Measurements from ENCODE around the gene ZNF71. TPM values are rescaled to one million over a fixed set of nuclear protein-coding genes. Genes with fewer than 3 reads are reported as not detected.

ZNF71 gene
- polyA plus RNA-seq, 1 donor (not counting 4 experiments of a cell fraction or from before 2014, with no cell fraction given) = 4.8 TPM

DNA sequence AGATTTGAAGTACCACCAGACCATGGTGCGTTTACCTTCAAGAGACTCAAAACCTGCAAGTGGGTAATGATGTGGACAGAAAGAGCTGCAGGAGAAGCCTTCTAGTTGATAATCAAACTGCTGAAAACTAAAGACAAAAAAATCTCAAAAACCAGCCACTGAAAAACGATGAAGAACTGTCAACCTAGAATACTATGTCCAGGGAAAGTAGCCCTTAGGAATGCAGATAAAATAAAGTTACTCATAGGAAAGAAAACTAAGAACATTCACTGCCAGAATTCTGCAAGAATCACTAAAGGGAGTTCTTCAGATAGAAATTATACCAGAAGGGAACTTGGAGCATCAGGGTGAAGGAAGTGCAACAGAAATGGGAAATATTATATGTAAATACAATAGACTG, 22.5 kb upstream of the ZNF71 start:
- H3K4me1 ChIP-seq (ENCODE audit: control insufficient read depth, extremely low read depth, insufficient read depth, low read length) = no peaks in the 10 kb centered on the region
- TF ChIP-seq, protein P1, sequence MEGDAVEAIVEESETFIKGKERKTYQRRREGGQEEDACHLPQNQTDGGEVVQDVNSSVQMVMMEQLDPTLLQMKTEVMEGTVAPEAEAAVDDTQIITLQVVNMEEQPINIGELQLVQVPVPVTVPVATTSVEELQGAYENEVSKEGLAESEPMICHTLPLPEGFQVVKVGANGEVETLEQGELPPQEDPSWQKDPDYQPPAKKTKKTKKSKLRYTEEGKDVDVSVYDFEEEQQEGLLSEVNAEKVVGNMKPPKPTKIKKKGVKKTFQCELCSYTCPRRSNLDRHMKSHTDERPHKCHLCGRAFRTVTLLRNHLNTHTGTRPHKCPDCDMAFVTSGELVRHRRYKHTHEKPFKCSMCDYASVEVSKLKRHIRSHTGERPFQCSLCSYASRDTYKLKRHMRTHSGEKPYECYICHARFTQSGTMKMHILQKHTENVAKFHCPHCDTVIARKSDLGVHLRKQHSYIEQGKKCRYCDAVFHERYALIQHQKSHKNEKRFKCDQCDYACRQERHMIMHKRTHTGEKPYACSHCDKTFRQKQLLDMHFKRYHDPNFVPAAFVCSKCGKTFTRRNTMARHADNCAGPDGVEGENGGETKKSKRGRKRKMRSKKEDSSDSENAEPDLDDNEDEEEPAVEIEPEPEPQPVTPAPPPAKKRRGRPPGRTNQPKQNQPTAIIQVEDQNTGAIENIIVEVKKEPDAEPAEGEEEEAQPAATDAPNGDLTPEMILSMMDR (optimal IDR thresholded peaks at IDR 0.05 in 1 of 3, IDR thresholded peaks at IDR 0.05 in 1 of 3, conservative IDR thresholded peaks at IDR 0.05 in 1 of 3; ENCODE audit: extremely low read depth in 1 of 3, insufficient read depth in 2 of 3, low read length in 3 of 3) = no peak
- TF ChIP-seq EZH2 (IDR thresholded peaks at IDR 0.05; ENCODE audit: low read length) = no peak
- H3K4me3 ChIP-seq (ENCODE audit: control insufficient read depth in 2 of 3, extremely low read depth in 1 of 3, insufficient read depth in 2 of 3, low read depth in 1 of 3, low read length in 3 of 3) = no peak overlapping the region
- H3K9ac ChIP-seq (ENCODE audit: control insufficient read depth, extremely low read depth, insufficient read depth, low read length) = no peak overlapping the region
- no peak for DNase-seq (ENCODE audit: low read depth, low spot score)
- peaks cover 6 to 16% of the 10 kb centered on the region in 2 experiments for H3K36me3 ChIP-seq (ENCODE audit: control insufficient read depth in 2 of 2, extremely low read depth in 1 of 2, insufficient read depth in 2 of 2, low read length in 2 of 2)
- no peak overlapping the region for H3K27ac ChIP-seq (ENCODE audit: control insufficient read depth, insufficient read depth, low read length)
- no peak overlapping the region for H3K4me2 ChIP-seq (ENCODE audit: control insufficient read depth, extremely low read depth, insufficient read depth, low read depth, low read length)
- H3K9me3 ChIP-seq (ENCODE audit: control insufficient read depth, low read depth, low read length) = peaks cover 31% of the 10 kb centered on the region
- no peaks in the 10 kb centered on the region for H3K27me3 ChIP-seq (ENCODE audit: control insufficient read depth, extremely low read depth, insufficient read depth, low read length)
- no peaks in the 10 kb centered on the region for H3K79me2 ChIP-seq (ENCODE audit: control insufficient read depth, insufficient read depth, low read length)
- no peaks in the 10 kb centered on the region for H4K20me1 ChIP-seq (ENCODE audit: control insufficient read depth, extremely low read depth, insufficient read depth, low read length)
- dilution Hi-C loops (cut with MboI; ENCODE audit: extremely low pct_ligation_motif_present, low sequenced_read_pairs) = no loop called here
- no peaks in the 10 kb centered on the region for H3K9me1 ChIP-seq (ENCODE audit: control insufficient read depth, extremely low read depth, insufficient read depth, low read length)
- no peak overlapping the region for H2AFZ ChIP-seq (ENCODE audit: control insufficient read depth, low read length)
- no peak for FAIRE-seq

DNA sequence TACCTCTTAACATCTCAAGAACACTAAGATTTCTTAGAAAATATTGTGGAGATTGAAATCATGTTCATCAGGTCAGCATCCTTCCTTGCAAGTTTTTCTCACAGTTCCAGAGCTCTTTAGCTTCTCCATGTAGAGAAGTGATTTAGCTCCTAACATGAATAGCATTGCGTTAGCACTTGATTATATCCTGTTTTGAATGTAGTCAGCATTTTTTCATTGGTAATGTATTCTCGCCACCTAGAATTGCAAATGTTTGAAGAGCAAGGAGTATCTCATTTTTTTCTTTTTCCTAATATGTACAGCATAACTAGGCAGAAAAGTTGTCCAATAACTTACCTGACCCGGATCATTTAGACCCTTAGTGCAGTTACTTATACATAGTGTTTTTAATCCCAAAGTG, 21.2 kb upstream of the ZNF71 start:
- no peak overlapping the region for H3K4me2 ChIP-seq (ENCODE audit: control insufficient read depth, extremely low read depth, insufficient read depth, low read depth, low read length)
- H3K4me1 ChIP-seq (ENCODE audit: control insufficient read depth, extremely low read depth, insufficient read depth, low read length) = no peaks in the 10 kb centered on the region
- no peak overlapping the region for H3K27ac ChIP-seq (ENCODE audit: control insufficient read depth, insufficient read depth, low read length)
- TF ChIP-seq, protein P1 (optimal IDR thresholded peaks at IDR 0.05 in 1 of 3, IDR thresholded peaks at IDR 0.05 in 1 of 3, conservative IDR thresholded peaks at IDR 0.05 in 1 of 3; ENCODE audit: extremely low read depth in 1 of 3, insufficient read depth in 2 of 3, low read length in 3 of 3) = no peak
- no peak for TF ChIP-seq EZH2 (IDR thresholded peaks at IDR 0.05; ENCODE audit: low read length)
- no peaks in the 10 kb centered on the region for H3K27me3 ChIP-seq (ENCODE audit: control insufficient read depth, extremely low read depth, insufficient read depth, low read length)
- H2AFZ ChIP-seq (ENCODE audit: control insufficient read depth, low read length) = no peak overlapping the region
- dilution Hi-C loops (cut with MboI; ENCODE audit: extremely low pct_ligation_motif_present, low sequenced_read_pairs) = no loop called here
- peaks cover 41% of the 10 kb centered on the region for H3K9me3 ChIP-seq (ENCODE audit: control insufficient read depth, low read depth, low read length)
- DNase-seq (ENCODE audit: low read depth, low spot score) = no peak
- no peaks in the 10 kb centered on the region for H3K9me1 ChIP-seq (ENCODE audit: control insufficient read depth, extremely low read depth, insufficient read depth, low read length)
- peaks cover 6 to 16% of the 10 kb centered on the region in 2 experiments for H3K36me3 ChIP-seq (ENCODE audit: control insufficient read depth in 2 of 2, extremely low read depth in 1 of 2, insufficient read depth in 2 of 2, low read length in 2 of 2)
- FAIRE-seq = no peak
- H3K4me3 ChIP-seq (ENCODE audit: control insufficient read depth in 2 of 3, extremely low read depth in 1 of 3, insufficient read depth in 2 of 3, low read depth in 1 of 3, low read length in 3 of 3) = no peak overlapping the region
- H4K20me1 ChIP-seq (ENCODE audit: control insufficient read depth, extremely low read depth, insufficient read depth, low read length) = no peaks in the 10 kb centered on the region
- H3K79me2 ChIP-seq (ENCODE audit: control insufficient read depth, insufficient read depth, low read length) = no peaks in the 10 kb centered on the region
- H3K9ac ChIP-seq (ENCODE audit: control insufficient read depth, extremely low read depth, insufficient read depth, low read length) = no peak overlapping the region

All from keratinocyte (primary cell).